ENCODE data around the gene RRP9.
"Not testable (repeated sequence)": the region's sequence is repeated elsewhere in the genome, so short reads cannot be mapped to it uniquely, and the experiment has no call there.

DNA sequence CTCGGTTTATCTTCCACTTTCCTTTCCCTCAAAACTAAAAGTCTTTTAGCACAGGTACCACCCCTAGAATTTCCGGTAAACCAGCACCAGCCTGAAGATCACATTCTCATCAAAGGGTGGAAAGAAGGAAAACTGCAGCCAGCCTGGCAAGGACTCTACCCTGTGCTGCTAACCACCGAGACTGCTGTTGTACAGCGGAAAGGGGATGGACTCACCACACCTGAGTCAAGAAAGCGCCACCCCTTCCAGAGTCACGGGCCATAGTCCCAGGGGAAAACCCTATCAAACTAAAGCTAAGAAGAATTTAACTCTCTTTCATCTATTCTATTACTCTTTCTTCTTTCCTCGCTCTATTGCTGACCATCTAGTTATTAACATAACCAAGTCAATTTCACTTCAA, 41.7 kb downstream of the RRP9 start:
- not testable (repeated sequence) for TF ChIP-seq POLR2A, CTCF (IDR thresholded peaks at IDR 0.05)

Data from adrenal gland (tissue), 5 donors.